WERI-Rb-1 (cell line): ENCODE results near the gene CBX1.
A peak's percentile ranks its signal among the peaks of the same experiment; 100 is the strongest.

Source experiments
- DNase-seq: peaks from one replicate; pipeline ENCODE4 v3.0.0-alpha.2; 2020
- H3K27ac ChIP-seq: fragments of 250-450 bp; sonication (Bioruptor Pico); 2 replicates; pipeline ENCODE4 v1.5.1; 2020; ENCODE audit warnings: mild to moderate bottlenecking, moderate library complexity
- H3K27me3 ChIP-seq: fragments of 250-450 bp; sonication (Bioruptor Pico); 2 replicates; pipeline ENCODE4 v1.5.1; 2021; ENCODE audit warnings: mild to moderate bottlenecking, low read depth, moderate library complexity; ENCODE audit not compliant: insufficient read depth, severe bottlenecking
- H3K36me3 ChIP-seq: fragments of 250-450 bp; sonication (Bioruptor Pico); 2 replicates; pipeline ENCODE4 v1.5.1; 2020; ENCODE audit warnings: mild to moderate bottlenecking, moderate library complexity
- H3K4me3 ChIP-seq: 2 replicates; pipeline ENCODE4 v1.5.1; 2011; ENCODE audit warnings: low read depth, mild to moderate bottlenecking, control low read depth, low read length
- H3K9me3 ChIP-seq: fragments of 250-450 bp; sonication (Bioruptor Pico); 2 replicates; pipeline ENCODE4 v1.5.1; 2021; ENCODE audit warnings: mild to moderate bottlenecking, moderate library complexity; ENCODE audit not compliant: severe bottlenecking
- CTCF ChIP-seq: IDR thresholded peaks from 2 replicates; pipeline ENCODE4 v1.5.1; 2011; ENCODE audit warnings: low read depth, mild to moderate bottlenecking, control low read depth, inconsistent platforms, low read length

CBX1 gene

GRCh38 chr17:48107137-48108055 is 6.1 kb upstream of the CBX1 start, which contains the start of gene SNX11:
Gene SNX11 (plus strand): TSS chr17:48107766. CDS start chr17:48112044, 4,278 bp downstream.
- Histone ChIP-seq H3K27ac (peak within 1 kb of the TSS; percentile 95), H3K36me3 (peaks cover 6% of the 10 kb centered on the region), H3K4me3 (peak within 1 kb of the TSS; percentile 83), H3K27me3 (no peaks in the 10 kb centered on the region), H3K9me3 (peaks cover 5% of the 10 kb centered on the region)
- peak; percentile 27; the same call in 1 of the 2 replicates for TF ChIP-seq CTCF
- DNase-seq: peak; percentile 97

GRCh38 chr17:48106802-48107136 is 5.5 kb upstream of the CBX1 start:
- Histone ChIP-seq H3K36me3 (no peaks in the 10 kb centered on the region; the same call in 1 of the 2 replicates), H3K27ac (peak overlapping the region; percentile 95), H3K9me3 (peaks cover 5% of the 10 kb centered on the region), H3K4me3 (peak overlapping the region; percentile 83), H3K27me3 (no peaks in the 10 kb centered on the region)
- TF ChIP-seq CTCF: no peak
- DNase-seq: no peak

DNA sequence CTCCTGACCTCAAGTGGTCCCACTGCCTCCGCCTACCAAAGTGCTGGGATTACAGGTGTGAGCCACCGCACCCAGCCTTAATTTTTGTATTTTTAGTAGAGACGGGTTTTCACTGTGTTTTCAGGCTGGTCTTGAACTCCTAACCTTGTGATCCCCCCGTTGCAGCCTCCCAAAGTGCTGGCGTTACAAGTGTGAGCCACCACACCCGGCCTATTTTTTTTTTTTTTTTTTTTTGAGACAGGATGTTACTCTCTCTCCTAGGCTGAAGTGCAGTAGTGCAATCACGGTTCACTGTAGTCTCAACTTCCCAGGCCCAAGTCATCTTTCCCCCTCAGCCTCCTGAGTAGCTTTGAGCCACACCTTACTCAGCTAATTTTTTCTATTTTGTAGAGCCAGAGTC is 3.2 kb upstream of the CBX1 start:
- Histone ChIP-seq H3K4me3 (no peak overlapping the region), H3K27ac (no peak overlapping the region), H3K36me3 (peaks cover under 1% of the 10 kb centered on the region), H3K9me3 (peaks cover 5% of the 10 kb centered on the region), H3K27me3 (no peaks in the 10 kb centered on the region)
- DNase-seq: no peak
- TF ChIP-seq CTCF: no peak

- TF ChIP-seq CTCF: no peak
- no peak for DNase-seq
- H3K27me3 ChIP-seq: no peaks in the 10 kb centered on the region
- H3K27ac ChIP-seq: no peak overlapping the region
- peaks cover 5% of the 10 kb centered on the region for H3K9me3 ChIP-seq
- peaks cover 4% of the 10 kb centered on the region for H3K36me3 ChIP-seq
- H3K4me3 ChIP-seq: no peak overlapping the region
These were observed 1.8 kb upstream of the CBX1 start for GRCh38 chr17:48102798-48103715.

DNA sequence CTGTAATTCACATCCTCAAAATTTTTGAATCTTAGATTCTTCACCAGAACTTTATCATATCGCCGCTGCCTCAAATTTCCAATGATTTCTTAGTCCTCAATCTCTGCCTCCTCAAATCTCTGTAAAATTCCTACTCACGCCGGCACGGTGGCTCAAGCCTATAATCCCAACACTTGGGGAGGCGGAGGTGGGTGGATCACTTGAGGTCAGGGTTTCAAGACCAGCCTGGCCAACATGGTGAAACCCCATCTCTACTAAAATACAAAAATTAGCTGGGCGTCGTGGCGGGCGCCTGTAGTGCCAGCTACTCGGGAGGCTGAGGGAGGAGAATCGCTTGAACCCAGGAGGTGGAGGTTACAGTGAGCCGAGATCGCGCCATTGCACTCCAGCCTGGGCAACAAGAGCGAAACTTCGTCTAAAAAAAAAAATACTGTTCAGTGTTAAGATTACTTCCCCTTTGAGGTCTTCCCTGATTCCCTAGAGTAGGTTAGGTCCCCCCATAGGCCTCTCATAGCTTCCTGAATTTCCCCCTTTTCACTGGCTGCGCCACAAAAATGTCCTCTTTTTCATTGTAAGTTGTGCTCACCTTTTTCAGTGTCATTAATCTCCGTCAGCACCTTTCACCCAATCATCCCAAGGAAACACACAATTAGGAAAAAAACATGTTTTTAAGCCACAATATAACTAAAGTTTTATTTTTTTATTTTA is 919 bp upstream of the CBX1 start:
- H3K27ac ChIP-seq: no peak overlapping the region
- H3K36me3 ChIP-seq: peaks cover 4% of the 10 kb centered on the region
- no peaks in the 10 kb centered on the region for H3K27me3 ChIP-seq
- H3K4me3 ChIP-seq: peak overlapping the region; percentile 63
- TF ChIP-seq CTCF: no peak
- no peak for DNase-seq
- H3K9me3 ChIP-seq: peaks cover 5% of the 10 kb centered on the region
